ENCODE results near the gene DOCK8.

GRCh38 chr9:503326-503725 lies 288.7 kb downstream of the DOCK8 start:
- TF ChIP-seq, protein P1, sequence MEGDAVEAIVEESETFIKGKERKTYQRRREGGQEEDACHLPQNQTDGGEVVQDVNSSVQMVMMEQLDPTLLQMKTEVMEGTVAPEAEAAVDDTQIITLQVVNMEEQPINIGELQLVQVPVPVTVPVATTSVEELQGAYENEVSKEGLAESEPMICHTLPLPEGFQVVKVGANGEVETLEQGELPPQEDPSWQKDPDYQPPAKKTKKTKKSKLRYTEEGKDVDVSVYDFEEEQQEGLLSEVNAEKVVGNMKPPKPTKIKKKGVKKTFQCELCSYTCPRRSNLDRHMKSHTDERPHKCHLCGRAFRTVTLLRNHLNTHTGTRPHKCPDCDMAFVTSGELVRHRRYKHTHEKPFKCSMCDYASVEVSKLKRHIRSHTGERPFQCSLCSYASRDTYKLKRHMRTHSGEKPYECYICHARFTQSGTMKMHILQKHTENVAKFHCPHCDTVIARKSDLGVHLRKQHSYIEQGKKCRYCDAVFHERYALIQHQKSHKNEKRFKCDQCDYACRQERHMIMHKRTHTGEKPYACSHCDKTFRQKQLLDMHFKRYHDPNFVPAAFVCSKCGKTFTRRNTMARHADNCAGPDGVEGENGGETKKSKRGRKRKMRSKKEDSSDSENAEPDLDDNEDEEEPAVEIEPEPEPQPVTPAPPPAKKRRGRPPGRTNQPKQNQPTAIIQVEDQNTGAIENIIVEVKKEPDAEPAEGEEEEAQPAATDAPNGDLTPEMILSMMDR (IDR thresholded peaks at IDR 0.05), result no peak
- TF ChIP-seq POLR2A (IDR thresholded peaks at IDR 0.05), result no peak
